Esophagus muscularis mucosa (tissue), 3 donors: ENCODE data around the gene DDI1.

Experiments used
- CTCF ChIP-seq, 3 experiments: fragments of 200-600 bp in 2 of 3; fragments of 450-650 bp in 1 of 3; sonication (generic) in 2 of 3; IDR thresholded peaks; one replicate each; pipeline ENCODE4 v1.5.1; 2017 to 2019; ENCODE audit warnings: antibody characterized with exemption in 3 of 3, mild to moderate bottlenecking in 2 of 3, moderate library complexity in 1 of 3
- EP300 ChIP-seq: sonication (generic); formaldehyde crosslinking; IDR thresholded peaks from one replicate; pipeline ENCODE4 v1.6.1; 2017; ENCODE audit warnings: antibody characterized with exemption

- TF ChIP-seq CTCF (IDR thresholded peaks at IDR 0.05) (no peak), EP300 (no peak)
Observed at GRCh38 chr11:103998826-103999508, 37.5 kb upstream of the DDI1 start.
